ENCODE measurements around the gene MRTFA.

Gene MRTFA

GRCh38 chr22:40403651-40404050 is 232.9 kb downstream of the MRTFA start:
- DNase-seq (ENCODE audit: low spot score) = no peak
- no peak for TF ChIP-seq CTCF (IDR thresholded peaks at IDR 0.05; ENCODE audit: extremely low read depth, insufficient read depth, missing control alignments)
- in situ Hi-C loops (cut with MboI; ENCODE audit: low pct_unique_long_range_greater_than_20kb, low sequenced_read_pairs, unreplicated experiment) = no loop called here

GRCh38 chr22:40403141-40403540 is 233.4 kb downstream of the MRTFA start:
- no peak for DNase-seq (ENCODE audit: low spot score)
- no peak for TF ChIP-seq CTCF (IDR thresholded peaks at IDR 0.05; ENCODE audit: extremely low read depth, insufficient read depth, missing control alignments)
- in situ Hi-C loops (cut with MboI; ENCODE audit: low pct_unique_long_range_greater_than_20kb, low sequenced_read_pairs, unreplicated experiment) = no loop called here

- no peak for TF ChIP-seq CTCF (IDR thresholded peaks at IDR 0.05; ENCODE audit: extremely low read depth, insufficient read depth, missing control alignments)
- in situ Hi-C loops (cut with MboI; ENCODE audit: low pct_unique_long_range_greater_than_20kb, low sequenced_read_pairs, unreplicated experiment) = no loop called here
- DNase-seq (ENCODE audit: low spot score) = no peak
Measured at GRCh38 chr22:40401981-40402406, 234.5 kb downstream of the MRTFA start.

GRCh38 chr22:40401532-40401931 is 235.0 kb downstream of the MRTFA start:
- in situ Hi-C loops (cut with MboI; ENCODE audit: low pct_unique_long_range_greater_than_20kb, low sequenced_read_pairs, unreplicated experiment) = no loop called here
- no peak for TF ChIP-seq CTCF (IDR thresholded peaks at IDR 0.05; ENCODE audit: extremely low read depth, insufficient read depth, missing control alignments)
- no peak for DNase-seq (ENCODE audit: low spot score)

- peak; percentile 62 for DNase-seq (ENCODE audit: low spot score)
- in situ Hi-C loops (cut with MboI; ENCODE audit: low pct_unique_long_range_greater_than_20kb, low sequenced_read_pairs, unreplicated experiment) = no loop called here
- TF ChIP-seq CTCF (IDR thresholded peaks at IDR 0.05; ENCODE audit: extremely low read depth, insufficient read depth, missing control alignments) = no peak
Measured at GRCh38 chr22:40400159-40400558, 236.4 kb downstream of the MRTFA start.

GRCh38 chr22:40399621-40400020 is 236.9 kb downstream of the MRTFA start:
- TF ChIP-seq CTCF (IDR thresholded peaks at IDR 0.05; ENCODE audit: extremely low read depth, insufficient read depth, missing control alignments) = no peak
- no peak for DNase-seq (ENCODE audit: low spot score)
- in situ Hi-C loops (cut with MboI; ENCODE audit: low pct_unique_long_range_greater_than_20kb, low sequenced_read_pairs, unreplicated experiment) = no loop called here

- no peak for TF ChIP-seq CTCF (IDR thresholded peaks at IDR 0.05; ENCODE audit: extremely low read depth, insufficient read depth, missing control alignments)
- no peak for DNase-seq (ENCODE audit: low spot score)
- in situ Hi-C loops (cut with MboI; ENCODE audit: low pct_unique_long_range_greater_than_20kb, low sequenced_read_pairs, unreplicated experiment) = no loop called here
Measured at GRCh38 chr22:40397396-40397795, 239.1 kb downstream of the MRTFA start.
